Measurements from ENCODE around the gene GNG11.
"Not testable (repeated sequence)": the region's sequence is repeated elsewhere in the genome, so short reads cannot be mapped to it uniquely, and the experiment has no call there.

GRCh38 chr7:93915888-93916287 lies 5.6 kb upstream of the GNG11 start:
- not testable (repeated sequence) for TF ChIP-seq CTCF (conservative IDR thresholded peaks at IDR 0.05 in 1 of 2, IDR thresholded peaks at IDR 0.05 in 1 of 2; ENCODE audit: extremely low read depth in 1 of 2, insufficient read depth in 1 of 2, low read depth in 1 of 2, low read length in 2 of 2); EZH2 (IDR thresholded peaks at IDR 0.05; ENCODE audit: borderline replicate concordance, low read length)
